Erythroblast (primary cell): ENCODE data around the gene PURA.

Experiments used
- GATA1 ChIP-seq: IDR thresholded peaks from 2 replicates; pipeline ENCODE4 v1.6.1; 2011; ENCODE audit warnings: low read depth, mild to moderate bottlenecking, control low read depth, low read length, moderate library complexity
- POLR2A ChIP-seq: IDR thresholded peaks from 2 replicates; pipeline ENCODE4 v1.6.1; 2011; ENCODE audit warnings: mild to moderate bottlenecking, low read length

DNA sequence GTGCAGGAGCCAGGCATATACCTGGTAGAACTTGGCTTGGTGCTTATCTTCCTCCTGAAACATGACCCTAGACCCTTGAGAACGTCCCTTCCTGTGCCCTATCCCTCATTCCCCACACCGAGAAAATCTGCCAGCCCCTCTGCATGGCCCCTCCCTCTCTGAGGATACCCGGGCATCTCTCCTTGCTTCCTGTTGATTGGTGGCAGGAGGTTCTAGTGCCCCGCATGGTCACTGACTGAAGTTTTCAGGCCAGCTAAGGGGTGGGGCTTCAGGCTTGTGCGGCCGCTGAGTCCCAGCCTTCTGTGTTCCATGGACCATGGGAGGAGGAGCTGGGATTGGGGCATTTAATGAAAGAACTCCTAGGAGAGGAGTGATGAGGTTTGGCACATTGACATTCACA, 34.6 kb downstream of the PURA start:
- TF ChIP-seq POLR2A, result no peak
- TF ChIP-seq GATA1, result no peak
